GM21515 (cell line): ENCODE data around the gene CYP20A1.
"Not testable (repeated sequence)": the region's sequence is repeated elsewhere in the genome, so short reads cannot be mapped to it uniquely, and the experiment has no call there.

Source experiments
- ATAC-seq: cut with Tn5 transposase; IDR thresholded peaks from one replicate; pipeline ENCODE4 v1.9.1; 2021; ENCODE audit not compliant: unreplicated experiment

The CYP20A1 gene

DNA sequence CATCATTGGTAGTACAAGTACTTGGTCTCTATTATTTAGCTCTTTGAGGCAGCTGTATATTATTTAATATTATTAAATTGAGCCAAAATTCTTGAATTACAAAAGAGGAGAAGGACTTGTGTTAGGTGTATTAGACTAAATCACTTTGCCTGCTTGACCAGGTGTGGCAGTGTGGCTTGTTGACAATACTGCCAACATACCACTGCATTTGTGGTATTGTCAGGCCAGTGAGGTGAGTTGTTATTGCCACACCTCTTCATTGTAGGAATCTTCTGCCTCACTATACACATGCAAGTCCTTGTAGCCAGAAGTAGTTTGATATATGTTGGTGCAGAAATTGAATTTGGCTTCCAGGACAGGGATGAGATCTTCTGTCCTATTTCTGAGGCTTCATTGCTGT is 40.5 kb downstream of the CYP20A1 start:
- ATAC-seq, result no peak

GRCh38 chr2:203280428-203281064 is 41.7 kb downstream of the CYP20A1 start:
- ATAC-seq, result no peak

DNA sequence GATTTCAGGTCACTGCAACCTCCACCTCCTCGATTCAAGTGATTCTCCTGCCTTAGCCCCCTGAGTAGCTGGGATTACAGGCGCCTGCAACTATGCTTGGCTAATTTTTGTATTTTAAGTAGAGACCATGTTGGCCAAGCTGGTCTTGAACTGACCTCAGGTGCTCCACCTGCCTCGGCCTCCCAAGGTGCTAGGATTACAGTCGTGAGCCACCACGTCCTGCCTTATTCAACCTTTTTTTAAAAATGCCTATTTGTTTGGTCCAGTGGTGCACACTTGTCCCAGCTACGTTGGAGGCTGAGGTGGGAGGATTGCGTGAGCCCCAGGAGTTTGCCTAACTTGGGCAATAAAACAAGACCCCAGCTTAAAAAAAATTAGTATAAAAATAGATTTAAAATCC is 43.3 kb downstream of the CYP20A1 start:
- no peak for ATAC-seq

- ATAC-seq, result no peak
These were observed 47.7 kb downstream of the CYP20A1 start for GRCh38 chr2:203286532-203286931.

DNA sequence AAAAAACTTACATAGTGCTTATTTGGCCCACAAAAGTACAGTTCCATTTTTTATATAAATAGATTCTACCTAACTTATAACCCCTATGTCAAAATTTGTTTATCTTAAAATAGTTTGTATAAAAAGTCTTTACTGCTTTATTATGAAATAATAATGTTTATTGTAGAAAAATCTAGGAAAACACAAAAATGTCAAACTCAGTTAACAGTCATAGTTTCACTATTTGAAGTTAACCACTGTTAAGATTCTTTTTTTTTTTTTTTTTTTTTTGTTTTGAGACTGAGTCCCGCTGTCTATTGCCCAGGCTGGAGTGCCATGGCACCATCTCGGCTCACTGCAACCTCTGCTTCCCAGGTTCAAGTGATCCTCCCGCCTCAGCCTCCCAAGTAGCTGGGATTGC is 62.8 kb downstream of the CYP20A1 start:
- ATAC-seq, result no peak

DNA sequence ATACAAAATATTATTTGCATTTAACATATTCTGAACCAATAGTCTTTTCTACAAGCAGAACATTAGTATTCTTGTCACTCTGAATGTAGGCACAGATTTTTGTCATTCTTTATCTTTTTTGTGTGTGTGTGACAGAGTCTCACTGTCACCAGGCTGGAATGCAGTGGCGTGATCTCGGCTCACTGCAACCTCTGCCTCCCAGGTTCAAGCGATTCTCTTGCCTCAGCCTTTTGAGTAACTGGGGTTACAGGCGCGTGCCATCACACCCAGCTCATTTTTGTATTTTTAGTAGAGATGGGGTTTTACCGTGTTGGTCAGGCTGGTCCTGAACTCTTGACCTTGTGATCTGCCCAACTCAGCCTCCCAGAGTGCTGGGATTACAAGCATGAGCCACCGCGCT is 63.8 kb downstream of the CYP20A1 start:
- not testable (repeated sequence) for ATAC-seq

DNA sequence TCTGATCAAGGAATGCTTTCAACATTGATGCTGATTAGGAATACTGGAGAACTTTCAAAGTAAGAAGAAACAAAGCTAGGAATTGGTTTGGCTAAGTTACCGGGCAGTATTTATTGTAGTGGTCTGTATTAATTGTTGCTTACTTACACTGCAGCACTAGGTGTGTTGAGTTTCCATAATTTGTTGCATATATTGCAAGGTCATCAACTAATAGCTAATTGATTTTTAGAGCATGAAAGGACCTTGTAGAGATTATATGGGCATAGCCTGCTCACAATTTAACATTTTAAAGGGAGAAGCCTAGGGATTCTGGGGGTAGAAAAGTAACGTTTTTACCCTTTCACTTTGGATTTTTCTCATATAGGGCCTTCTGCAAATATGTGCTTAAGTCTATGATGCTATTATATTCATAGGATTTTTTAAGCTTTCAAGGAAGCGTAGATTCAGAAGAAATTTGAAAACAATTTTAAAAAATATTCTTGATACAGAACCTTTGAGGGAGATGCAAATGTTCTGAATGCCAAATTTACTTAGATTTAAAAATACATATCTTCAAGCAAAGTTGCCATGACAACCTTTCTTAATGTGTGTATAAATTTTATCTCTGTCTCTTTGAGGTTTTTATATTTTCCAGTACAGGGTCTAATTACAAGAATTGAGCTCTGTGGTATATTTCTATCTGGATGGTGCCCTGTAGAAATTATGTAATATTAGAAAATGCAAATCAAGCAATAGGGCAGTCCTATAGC is 72.0 kb downstream of the CYP20A1 start:
- no peak for ATAC-seq

GRCh38 chr2:203326356-203326755 is 87.5 kb downstream of the CYP20A1 start:
- ATAC-seq, result no peak

DNA sequence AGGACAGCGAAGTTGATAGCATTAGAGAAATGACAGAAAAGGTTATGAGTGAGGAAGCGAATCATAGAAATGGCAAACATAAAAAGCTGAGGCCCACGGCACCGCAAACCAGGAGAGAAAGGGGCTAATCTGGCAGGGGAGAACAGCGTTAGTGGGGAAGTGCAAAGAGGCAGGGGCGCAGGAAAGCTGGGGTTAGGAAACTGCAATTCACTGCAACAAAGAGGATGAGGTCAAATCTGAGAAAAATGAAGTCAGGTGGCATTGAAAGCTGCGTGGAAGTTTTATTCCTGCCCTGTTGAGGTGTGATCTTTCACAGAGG is 88.7 kb downstream of the CYP20A1 start:
- ATAC-seq, result no peak

- ATAC-seq, result peak; percentile 56
These were observed 89.3 kb downstream of the CYP20A1 start, which contains the start of gene ABI2 for GRCh38 chr2:203327901-203328759. Gene ABI2, plus strand, starts transcription at chr2:203328394. Its CDS starts 121 bp downstream, at chr2:203328515.

DNA sequence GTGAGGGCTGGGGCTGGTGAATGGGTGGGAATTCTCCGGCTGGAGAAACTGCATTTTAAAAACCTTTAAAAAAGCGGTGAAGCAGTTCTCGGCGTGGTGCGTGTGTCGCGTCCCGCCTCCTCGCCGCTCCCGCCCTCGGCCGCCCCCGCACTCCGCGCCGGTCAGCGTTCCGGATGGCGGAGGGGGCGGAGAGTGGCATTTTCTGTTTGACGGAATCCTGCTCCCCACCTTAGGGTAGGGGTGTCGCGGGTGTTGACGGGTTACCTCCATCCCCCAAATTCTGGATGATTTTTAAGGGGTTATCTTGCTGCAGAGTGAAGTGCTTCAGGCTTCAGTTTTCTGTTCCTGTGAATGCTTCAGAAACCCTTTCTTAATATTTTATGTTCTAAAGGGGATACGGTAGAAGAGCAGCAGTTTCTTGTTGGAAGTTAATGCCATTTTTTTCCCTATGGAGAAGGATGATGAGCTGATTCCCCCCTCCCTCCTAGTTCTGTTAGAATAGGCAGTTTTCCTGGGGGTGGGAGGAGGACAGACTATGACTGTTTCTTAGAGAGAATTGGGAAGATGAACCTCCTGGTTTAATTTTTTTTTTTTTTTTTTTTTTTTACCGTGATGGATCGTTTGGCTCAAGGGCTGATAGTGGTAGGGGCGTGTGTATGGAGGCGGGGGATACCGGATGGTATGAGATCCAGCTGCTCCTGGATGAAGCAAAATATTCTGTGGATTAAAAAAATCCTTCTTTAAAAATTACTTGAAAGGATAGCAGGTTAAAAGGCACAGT is 90.1 kb downstream of the CYP20A1 start:
- peak; percentile 57 for ATAC-seq

DNA sequence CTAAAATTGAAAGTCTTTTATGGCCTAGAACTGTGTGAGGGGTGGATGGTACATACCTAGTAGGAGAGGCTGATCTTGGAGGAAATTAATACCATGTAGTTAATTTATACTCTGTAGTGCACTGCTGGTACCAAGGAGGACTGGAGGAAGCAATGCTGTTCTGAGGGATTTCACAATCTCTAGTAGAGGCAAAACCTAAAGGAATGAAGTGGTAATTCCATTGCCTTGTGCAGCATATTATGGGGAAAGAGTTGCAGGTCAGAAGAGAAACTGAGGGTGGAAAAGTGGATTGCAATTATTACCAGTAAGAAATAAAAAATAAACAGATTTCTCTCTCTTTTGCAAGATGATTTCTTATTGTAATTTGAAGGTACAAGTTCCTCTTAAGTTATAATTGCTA is 91.6 kb downstream of the CYP20A1 start:
- ATAC-seq, result no peak

GRCh38 chr2:203338322-203338721 is 99.5 kb downstream of the CYP20A1 start:
- no peak for ATAC-seq

- ATAC-seq, result no peak
These were observed 102.1 kb downstream of the CYP20A1 start for GRCh38 chr2:203340791-203341487.

DNA sequence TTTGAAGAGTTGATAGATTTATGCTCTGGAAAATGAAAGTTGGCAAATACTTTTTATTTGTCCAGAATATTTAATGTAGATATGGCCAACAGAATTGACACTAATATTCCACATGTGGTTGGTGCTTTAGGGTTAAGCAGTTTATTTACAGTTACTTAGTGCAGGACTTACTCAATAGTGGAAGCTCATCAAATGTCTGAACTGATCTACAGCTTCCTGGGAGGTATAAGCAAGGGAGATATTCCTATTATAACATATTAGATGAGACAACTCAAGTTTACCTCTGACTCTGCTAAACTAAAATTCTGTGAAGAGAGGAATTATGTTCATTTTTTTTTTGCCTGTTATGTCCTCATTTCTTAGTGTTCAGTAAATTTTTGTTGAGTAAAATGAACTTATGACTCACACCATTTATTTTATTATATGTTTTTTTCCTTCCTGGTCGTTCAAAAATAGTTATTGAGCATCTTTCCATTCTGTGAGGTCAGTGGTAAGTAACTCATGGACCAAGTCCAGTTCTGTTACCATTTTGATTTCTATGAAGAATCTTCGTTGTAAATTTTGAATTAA is 103.0 kb downstream of the CYP20A1 start:
- ATAC-seq, result no peak

GRCh38 chr2:203342374-203342773 is 103.6 kb downstream of the CYP20A1 start:
- not testable (repeated sequence) for ATAC-seq

GRCh38 chr2:203344667-203345066 is 105.8 kb downstream of the CYP20A1 start:
- no peak for ATAC-seq

GRCh38 chr2:203346612-203347011 is 107.8 kb downstream of the CYP20A1 start:
- ATAC-seq, result no peak

DNA sequence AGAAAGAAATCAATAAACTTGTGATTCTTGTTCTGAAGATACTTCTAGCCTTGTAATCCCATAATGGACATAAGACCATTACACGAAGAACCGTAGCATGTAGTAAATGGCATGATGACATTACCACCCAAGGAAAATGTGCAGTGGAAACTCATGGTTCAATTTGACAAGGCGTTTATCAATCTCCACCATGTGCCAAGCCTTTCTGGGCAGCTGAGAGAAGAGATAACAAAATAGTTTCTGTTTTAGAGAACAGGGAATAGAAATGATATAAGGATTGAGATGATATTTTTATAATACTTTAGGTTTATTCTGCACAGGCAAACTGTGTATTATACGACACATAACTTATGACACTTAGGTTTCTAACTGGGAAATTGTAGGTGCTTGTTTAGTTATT is 108.6 kb downstream of the CYP20A1 start:
- no peak for ATAC-seq

GRCh38 chr2:203352604-203353255 is 113.9 kb downstream of the CYP20A1 start:
- ATAC-seq, result no peak
